GM12891 (cell line): ENCODE measurements around the gene BRAF.
"Not testable (repeated sequence)": the region's sequence is repeated elsewhere in the genome, so short reads cannot be mapped to it uniquely, and the experiment has no call there.

Experiments
- PAX5 ChIP-seq: IDR thresholded peaks from 2 replicates; pipeline ENCODE4 v1.6.1; 2011; ENCODE audit warnings: low read length, moderate library complexity, mild to moderate bottlenecking; ENCODE audit not compliant: insufficient read depth, severe bottlenecking
- POLR2A ChIP-seq: IDR thresholded peaks from 2 replicates; pipeline ENCODE4 v1.6.1; 2011; ENCODE audit warnings: low read depth, low read length, control low read depth
- POLR2AphosphoS5 ChIP-seq: IDR thresholded peaks from 2 replicates; pipeline ENCODE4 v1.6.1; 2011; ENCODE audit warnings: low read depth, low read length, control low read depth
- POU2F2 ChIP-seq: IDR thresholded peaks from 2 replicates; pipeline ENCODE4 v1.6.1; 2011; ENCODE audit warnings: low read depth, mild to moderate bottlenecking, control low read depth, low read length, moderate library complexity
- SPI1 ChIP-seq: IDR thresholded peaks from 2 replicates; pipeline ENCODE4 v1.6.1; 2011; ENCODE audit warnings: low read depth, low read length, control low read depth
- TAF1 ChIP-seq: IDR thresholded peaks from 2 replicates; pipeline ENCODE4 v1.6.1; 2011; ENCODE audit warnings: low read depth, low read length, control low read depth

DNA sequence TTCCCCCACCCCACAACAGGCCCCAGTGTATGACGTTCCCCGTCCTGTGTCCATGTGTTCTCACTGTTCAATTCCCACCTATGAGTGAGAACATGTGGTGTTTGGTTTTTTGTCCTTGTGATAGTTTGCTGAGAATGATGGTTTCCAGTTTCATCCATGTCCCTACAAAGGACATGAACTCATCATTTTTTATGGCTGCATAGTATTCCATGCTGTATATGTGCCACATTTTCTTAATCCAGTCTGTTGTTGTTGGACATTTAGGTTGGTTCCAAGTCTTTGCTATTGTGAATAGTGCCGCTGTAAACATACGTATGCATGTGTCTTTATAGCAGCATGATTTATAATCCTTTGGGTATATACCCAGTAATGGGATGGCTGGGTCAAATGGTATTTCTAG is 216.0 kb downstream of the BRAF start:
- not testable (repeated sequence) for TF ChIP-seq POLR2A, TAF1, POLR2AphosphoS5, SPI1, POU2F2, PAX5
